ENCODE results near the gene DAPK2.
"Not testable (repeated sequence)": the region's sequence is repeated elsewhere in the genome, so short reads cannot be mapped to it uniquely, and the experiment has no call there.

DAPK2 gene

DNA sequence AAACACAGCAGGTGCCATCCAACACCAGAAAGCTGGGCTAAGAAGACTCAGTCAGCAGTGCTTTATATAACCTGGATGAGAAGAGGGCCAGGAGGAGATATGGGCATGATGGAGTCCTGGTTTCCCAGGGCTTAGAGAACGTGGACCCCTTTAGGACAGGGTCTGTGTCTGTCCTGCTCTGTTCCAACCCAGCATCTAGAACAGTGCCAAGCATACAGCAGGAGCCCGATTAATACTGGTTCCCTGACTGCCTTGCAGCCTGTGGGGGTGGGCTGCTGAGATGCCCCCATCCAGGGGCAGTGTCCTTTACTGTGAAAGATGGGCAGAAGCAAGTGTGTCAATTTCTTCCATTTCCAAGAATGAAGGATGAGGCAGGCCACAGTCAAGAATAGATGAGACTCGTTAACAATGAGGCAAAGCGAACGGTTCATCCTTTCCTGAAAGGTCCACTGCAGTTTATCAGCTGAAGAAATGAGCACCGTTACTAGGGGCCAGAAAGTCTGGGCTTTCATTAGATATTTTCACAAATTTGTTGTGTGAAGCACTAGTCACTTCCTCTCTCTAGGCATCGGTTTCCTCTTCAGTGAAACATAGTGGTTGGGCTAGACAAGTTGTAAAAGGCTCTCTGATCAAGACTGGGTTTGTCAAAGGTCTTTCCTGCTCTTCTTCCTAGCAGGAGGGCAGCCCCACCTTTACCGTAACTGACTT, 140.6 kb downstream of the DAPK2 start:
- DNase-seq (ENCODE audit: low read depth) = no peak
- TF ChIP-seq, protein P1, sequence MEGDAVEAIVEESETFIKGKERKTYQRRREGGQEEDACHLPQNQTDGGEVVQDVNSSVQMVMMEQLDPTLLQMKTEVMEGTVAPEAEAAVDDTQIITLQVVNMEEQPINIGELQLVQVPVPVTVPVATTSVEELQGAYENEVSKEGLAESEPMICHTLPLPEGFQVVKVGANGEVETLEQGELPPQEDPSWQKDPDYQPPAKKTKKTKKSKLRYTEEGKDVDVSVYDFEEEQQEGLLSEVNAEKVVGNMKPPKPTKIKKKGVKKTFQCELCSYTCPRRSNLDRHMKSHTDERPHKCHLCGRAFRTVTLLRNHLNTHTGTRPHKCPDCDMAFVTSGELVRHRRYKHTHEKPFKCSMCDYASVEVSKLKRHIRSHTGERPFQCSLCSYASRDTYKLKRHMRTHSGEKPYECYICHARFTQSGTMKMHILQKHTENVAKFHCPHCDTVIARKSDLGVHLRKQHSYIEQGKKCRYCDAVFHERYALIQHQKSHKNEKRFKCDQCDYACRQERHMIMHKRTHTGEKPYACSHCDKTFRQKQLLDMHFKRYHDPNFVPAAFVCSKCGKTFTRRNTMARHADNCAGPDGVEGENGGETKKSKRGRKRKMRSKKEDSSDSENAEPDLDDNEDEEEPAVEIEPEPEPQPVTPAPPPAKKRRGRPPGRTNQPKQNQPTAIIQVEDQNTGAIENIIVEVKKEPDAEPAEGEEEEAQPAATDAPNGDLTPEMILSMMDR (IDR thresholded peaks at IDR 0.05; ENCODE audit: control insufficient read depth, extremely low read depth, insufficient read depth) = no peak
- H3K4me3 ChIP-seq (ENCODE audit: low read depth, low read length) = no peak overlapping the region

DNA sequence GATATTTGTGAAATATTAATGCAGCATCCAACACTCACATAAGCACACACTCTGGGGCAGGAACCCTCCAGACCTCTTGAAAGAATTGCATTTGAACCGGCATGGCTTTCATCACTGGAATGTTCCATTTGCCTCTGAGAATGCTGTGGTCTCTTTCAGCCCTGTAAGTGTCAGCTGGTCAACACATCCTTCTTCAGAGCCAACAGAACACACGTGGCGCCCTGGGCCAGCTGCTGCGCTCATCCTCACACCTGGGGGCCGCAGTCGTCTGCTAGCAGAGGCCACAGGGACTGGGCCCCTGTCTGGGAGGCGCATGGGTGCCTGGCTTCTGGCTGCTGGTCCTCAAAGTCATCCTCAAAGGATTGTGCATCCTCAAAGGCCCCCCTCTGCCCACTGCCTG, 141.2 kb downstream of the DAPK2 start:
- TF ChIP-seq, protein P1 (IDR thresholded peaks at IDR 0.05; ENCODE audit: control insufficient read depth, extremely low read depth, insufficient read depth) = no peak
- H3K4me3 ChIP-seq (ENCODE audit: low read depth, low read length) = no peak overlapping the region
- DNase-seq (ENCODE audit: low read depth) = no peak

DNA sequence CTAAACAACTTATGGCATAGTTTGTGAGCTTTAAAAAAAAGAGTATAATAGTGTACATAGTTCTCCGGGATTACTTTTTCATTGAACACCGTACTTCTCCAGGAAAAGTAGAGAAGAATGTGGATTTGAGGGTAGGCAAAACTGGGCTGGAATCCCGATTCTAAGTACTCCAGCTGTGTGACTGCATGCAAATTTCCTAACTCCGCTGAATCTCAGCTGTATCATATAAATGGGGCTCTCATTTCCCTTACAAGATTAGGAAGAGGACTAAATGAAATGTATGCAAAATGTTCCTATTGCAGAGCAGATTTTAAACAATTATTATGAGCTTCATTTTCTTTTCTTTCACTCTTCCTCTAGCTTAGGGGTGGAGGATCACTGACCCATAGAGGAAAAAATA, 142.2 kb downstream of the DAPK2 start:
- H3K4me3 ChIP-seq (ENCODE audit: low read depth, low read length) = no peak overlapping the region
- DNase-seq (ENCODE audit: low read depth) = no peak
- TF ChIP-seq, protein P1 (IDR thresholded peaks at IDR 0.05; ENCODE audit: control insufficient read depth, extremely low read depth, insufficient read depth) = no peak

DNA sequence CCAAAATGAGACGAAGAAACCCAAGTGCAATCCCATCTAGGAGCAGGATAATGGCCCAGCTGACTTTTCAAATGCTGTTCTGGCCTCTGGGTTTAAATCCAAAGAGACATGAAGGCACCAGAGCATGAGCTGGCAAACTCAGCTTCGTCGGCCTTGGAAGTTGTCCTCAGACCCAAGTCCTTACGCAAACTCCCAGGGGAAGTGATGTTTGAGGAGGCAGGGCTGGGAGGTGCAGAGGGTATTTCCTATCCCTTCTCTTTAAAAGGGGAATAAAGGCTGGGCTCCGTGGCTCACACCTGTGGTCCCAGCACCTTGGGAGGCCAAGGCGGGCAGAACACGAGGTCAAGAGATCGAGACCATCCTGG, 143.6 kb downstream of the DAPK2 start:
- TF ChIP-seq, protein P1 (IDR thresholded peaks at IDR 0.05; ENCODE audit: control insufficient read depth, extremely low read depth, insufficient read depth) = no peak

DNA sequence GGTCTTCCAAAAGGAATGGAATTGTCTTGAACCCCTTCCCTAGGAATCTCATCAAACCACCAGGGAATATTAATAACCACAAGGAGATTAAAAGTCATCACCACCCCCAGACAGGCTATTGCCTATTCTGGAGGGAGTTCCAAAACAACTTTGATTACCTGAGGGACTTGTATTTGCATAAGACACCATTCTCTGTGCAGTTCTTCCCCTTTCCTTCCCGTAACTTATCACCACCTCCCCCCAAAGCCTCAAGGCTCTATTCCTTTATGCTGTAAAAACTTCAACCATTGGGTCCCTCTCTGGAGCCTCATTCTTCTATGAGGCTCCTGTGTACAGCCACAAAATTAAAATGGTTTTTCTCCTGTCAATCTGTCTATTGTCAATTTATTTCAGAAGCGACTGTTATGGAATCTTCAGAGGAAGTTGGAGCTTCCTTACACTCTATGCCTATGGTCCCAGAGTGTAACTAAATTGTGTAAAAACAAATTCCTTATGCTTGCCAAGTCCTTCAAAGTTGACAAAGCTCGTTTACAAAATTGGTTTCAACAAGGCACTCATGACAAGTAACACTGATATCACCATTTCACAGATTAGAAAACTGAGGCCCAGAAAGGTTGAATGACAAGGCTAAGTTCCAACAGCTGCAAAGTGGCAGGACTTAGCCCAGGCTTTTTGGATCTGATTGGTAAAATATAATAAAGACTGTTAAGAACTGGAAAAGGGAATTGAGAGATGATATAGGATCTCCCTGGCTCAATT, 144.2 kb downstream of the DAPK2 start:
- DNase-seq (ENCODE audit: low read depth) = no peak
- TF ChIP-seq, protein P1 (IDR thresholded peaks at IDR 0.05; ENCODE audit: control insufficient read depth, extremely low read depth, insufficient read depth) = no peak
- no peak overlapping the region for H3K4me3 ChIP-seq (ENCODE audit: low read depth, low read length)

More for the DNA sequence above, 143.6 kb downstream of the DAPK2 start:
- no peak for DNase-seq (ENCODE audit: low read depth)
- no peak overlapping the region for H3K4me3 ChIP-seq (ENCODE audit: low read depth, low read length)

DNA sequence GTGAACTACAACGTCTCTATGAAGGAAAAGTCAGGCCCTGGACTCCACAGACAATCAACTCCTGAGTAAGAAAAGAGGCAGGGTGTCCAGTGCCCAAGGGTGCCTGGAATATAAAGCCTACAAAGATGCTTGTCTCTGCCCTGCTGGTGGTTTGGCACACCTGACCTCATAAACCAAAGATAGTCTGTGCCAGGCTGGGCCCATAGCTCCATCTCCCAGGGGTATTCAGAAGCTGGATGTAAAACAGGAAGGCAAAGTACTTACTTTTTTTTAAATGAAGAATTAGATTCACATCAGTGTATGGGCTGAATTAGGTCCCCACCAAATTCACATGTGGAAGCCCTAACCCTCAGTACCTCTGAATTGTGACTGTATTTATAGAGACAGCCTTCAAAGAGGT, 146.0 kb downstream of the DAPK2 start:
- TF ChIP-seq, protein P1 (IDR thresholded peaks at IDR 0.05; ENCODE audit: control insufficient read depth, extremely low read depth, insufficient read depth) = no peak
- DNase-seq (ENCODE audit: low read depth) = no peak
- no peak overlapping the region for H3K4me3 ChIP-seq (ENCODE audit: low read depth, low read length)

DNA sequence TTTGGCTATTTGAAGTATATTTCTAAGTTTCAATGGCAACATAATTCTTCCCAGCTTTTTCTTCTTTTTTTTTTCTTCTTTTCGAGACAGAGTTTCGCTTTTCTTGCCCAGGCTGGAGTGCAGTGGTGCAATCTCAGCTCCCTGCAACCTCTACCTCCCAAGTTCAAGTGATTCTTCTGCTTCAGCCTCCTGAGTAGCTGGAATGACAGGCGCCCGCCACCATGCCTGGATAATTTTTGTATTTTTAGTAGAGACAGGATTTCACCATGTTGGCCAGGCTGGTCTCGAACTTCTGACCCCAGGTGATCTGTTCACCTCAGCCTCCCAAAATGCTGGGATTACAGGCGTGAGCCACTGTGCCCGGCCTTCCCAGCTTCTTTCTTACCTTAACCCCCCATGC, 146.7 kb downstream of the DAPK2 start:
- DNase-seq (ENCODE audit: low read depth); H3K4me3 ChIP-seq (ENCODE audit: low read depth, low read length): not testable (repeated sequence)

Data from LNCaP clone FGC (cell line).